Measurements from ENCODE around the gene EPS8L3.

Gene EPS8L3

GRCh38 chr1:109793089-109793485 is 29.4 kb upstream of the EPS8L3 start:
- no peak for DNase-seq

- no peak for DNase-seq
Observed at GRCh38 chr1:109792056-109792831, 28.5 kb upstream of the EPS8L3 start.

- DNase-seq = no peak
Observed at GRCh38 chr1:109791495-109792043, 27.8 kb upstream of the EPS8L3 start.

GRCh38 chr1:109790735-109791494 is 27.2 kb upstream of the EPS8L3 start:
- DNase-seq = peak; percentile 33 to 67 (median 48)

- no peak for DNase-seq
Observed at GRCh38 chr1:109790329-109790728, 26.6 kb upstream of the EPS8L3 start.

GRCh38 chr1:109789551-109790180 is 25.9 kb upstream of the EPS8L3 start:
- DNase-seq = no peak

GRCh38 chr1:109788695-109789521 is 25.2 kb upstream of the EPS8L3 start:
- DNase-seq = no peak

GRCh38 chr1:109787845-109788601 is 24.3 kb upstream of the EPS8L3 start:
- no peak for DNase-seq

- DNase-seq = no peak
Observed at GRCh38 chr1:109787211-109787844, 23.6 kb upstream of the EPS8L3 start.

- no peak for DNase-seq
Observed at GRCh38 chr1:109786531-109787021, 22.9 kb upstream of the EPS8L3 start.

GRCh38 chr1:109786112-109786480 is 22.4 kb upstream of the EPS8L3 start:
- DNase-seq = no peak

GRCh38 chr1:109785446-109786111 is 21.9 kb upstream of the EPS8L3 start:
- DNase-seq = no peak

GRCh38 chr1:109784551-109785252 is 21.0 kb upstream of the EPS8L3 start:
- DNase-seq = no peak

GRCh38 chr1:109783436-109783835 is 19.7 kb upstream of the EPS8L3 start:
- DNase-seq = no peak

GRCh38 chr1:109782927-109783326 is 19.2 kb upstream of the EPS8L3 start:
- no peak for DNase-seq

- no peak for DNase-seq
Observed at GRCh38 chr1:109782514-109782913, 18.8 kb upstream of the EPS8L3 start.

- DNase-seq = no peak
Observed at GRCh38 chr1:109781806-109782205, 18.1 kb upstream of the EPS8L3 start.

- DNase-seq = no peak
Observed at GRCh38 chr1:109780982-109781381, 17.3 kb upstream of the EPS8L3 start.

GRCh38 chr1:109777980-109778625 is 14.4 kb upstream of the EPS8L3 start:
- DNase-seq = no peak

Data from stimulated activated naive CD4-positive, alpha-beta T cell (primary cell).